K562 (cell line): ENCODE data around the gene RBM27.

Experiments used
- E2F8 ChIP-seq: fragments of 450-650 bp; IDR thresholded peaks from 2 replicates; pipeline ENCODE4 v1.7.1; 2018; ENCODE audit warnings: mild to moderate bottlenecking, low read depth; ENCODE audit not compliant: partially characterized antibody
- FOXP4 ChIP-seq: sonication (generic); formaldehyde crosslinking; IDR thresholded peaks from 2 replicates; pipeline ENCODE4 v1.8.0; 2022; ENCODE audit warnings: mild to moderate bottlenecking, missing genetic modification reagents, borderline replicate concordance
- NFIC ChIP-seq: fragments of 450-650 bp; IDR thresholded peaks from 2 replicates; pipeline ENCODE4 v1.6.1; 2017; ENCODE audit warnings: mild to moderate bottlenecking, inconsistent platforms
- NFYB ChIP-seq: IDR thresholded peaks from 2 replicates; pipeline ENCODE4 v1.6.1; 2011; ENCODE audit warnings: mild to moderate bottlenecking, moderate library complexity; ENCODE audit not compliant: insufficient read length; ENCODE audit errors: extremely low read depth
- POLR2A ChIP-seq: fragments of 450-650 bp; conservative IDR thresholded peaks from 2 replicates; pipeline ENCODE4 v1.6.1; 2016
- SAFB2 ChIP-seq: fragments of 200-400 bp; formaldehyde crosslinking; IDR thresholded peaks from 2 replicates; pipeline ENCODE4 v1.6.1; 2018; ENCODE audit warnings: borderline replicate concordance, low read length, low read depth, moderate library complexity; ENCODE audit not compliant: severe bottlenecking
- SP1 ChIP-seq: sonication (generic); formaldehyde crosslinking; IDR thresholded peaks from 2 replicates; pipeline ENCODE4 v1.8.1; 2022; ENCODE audit warnings: mild to moderate bottlenecking, missing genetic modification reagents

DNA sequence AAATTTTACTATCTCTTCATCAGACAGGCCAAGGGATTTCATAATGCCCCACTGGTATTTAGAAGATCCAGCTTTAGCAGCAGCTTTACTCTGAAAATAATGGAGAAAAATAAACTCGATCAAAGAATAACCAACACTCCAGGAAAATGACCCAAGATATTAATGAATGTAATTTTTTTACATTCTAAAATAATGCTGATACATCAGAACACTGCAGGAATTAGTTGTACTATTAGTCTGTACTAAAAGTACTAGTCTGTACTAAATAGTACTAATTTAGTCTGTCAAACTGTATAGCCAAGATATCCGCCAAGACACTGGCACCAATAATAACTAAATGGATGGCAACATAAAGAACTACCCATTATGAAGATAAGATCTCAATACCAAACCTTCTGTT is 39.0 kb upstream of the RBM27 start:
- TF ChIP-seq FOXP4 (no peak), POLR2A (no peak), E2F8 (no peak), SP1 (CRISPR knock-in tag) (no peak), NFYB (no peak), NFIC (no peak), SAFB2 (no peak)
